Motor neuron (in vitro differentiated cells): ENCODE data around the gene ICAM5. TPM values are rescaled to one million over a fixed set of nuclear protein-coding genes. Genes with fewer than 3 reads are reported as not detected.
A peak's percentile ranks its signal among the peaks of the same experiment; 100 is the strongest.
"Not testable (repeated sequence)": the region's sequence is repeated elsewhere in the genome, so short reads cannot be mapped to it uniquely, and the experiment has no call there.

Experiments used
- ATAC-seq, 8 experiments: fragments of 200-7000 bp; cut with Tn5 transposase; replicated peaks in 6 of 8; 2 replicates each; pipeline ENCODE4 v1.8.0; 2021; ENCODE audit warnings: mild to moderate bottlenecking in 8 of 8, moderate library complexity in 8 of 8
- H3K27ac ChIP-seq, 2 donors: fragments of 250-450 bp; sonication (Bioruptor Pico); 2 replicates each; pipeline ENCODE4 v1.9.0; 2021; ENCODE audit warnings: antibody characterized with exemption in 2 of 2, mild to moderate bottlenecking in 2 of 2, moderate library complexity in 1 of 2
- H3K4me1 ChIP-seq, 2 donors: fragments of 250-450 bp; sonication (Bioruptor Pico); replicated peaks in 1 of 2; 2 replicates each; pipeline ENCODE4 v1.6.1; 2021; ENCODE audit warnings: antibody characterized with exemption in 2 of 2, mild to moderate bottlenecking in 2 of 2, moderate library complexity in 1 of 2
- H3K4me3 ChIP-seq, 5 donors: fragments of 250-450 bp; sonication (Bioruptor Pico); 2 replicates each; pipeline ENCODE4 v1.9.0; 2021; ENCODE audit warnings: antibody characterized with exemption in 5 of 5, mild to moderate bottlenecking in 5 of 5, moderate library complexity in 4 of 5
- WGBS, 10 experiments: fragments of 450-650 bp; shearing (Covaris generic); methylation state at CpG; one replicate each; pipeline ENCODE4 v1.0.0; 2022; 5-methylcytosine and 5-hydroxymethylcytosine counted together
- in situ Hi-C, 9 experiments: fragments of 400-800 bp; cut with MboI; loops; one replicate each; pipeline ENCODE4 v1.15.0; 2021; ENCODE audit warnings: low sequenced_read_pairs in 9 of 9, low pct_unique_long_range_greater_than_20kb in 2 of 9; ENCODE audit not compliant: unreplicated experiment in 9 of 9
- total RNA-seq, 8 experiments: library from RNA; unstranded; fragments of 300-600 nt; gene quantifications; 2 replicates each; pipeline versions ENCODE4 v1.2.3 to v1.2.4, GENCODE V29; 2022

Gene ICAM5
- total RNA-seq, 8 experiments from 2014 or later = 0.71 to 33.1 (median 4.8) TPM

GRCh38 chr19:10274589-10274988 is 15.2 kb upstream of the ICAM5 start:
- WGBS, 10 experiments = 55 to 100% (median 86%) methylated on average over 1 to 9 of the region's 10 CpGs; no CpG with 5 or more reads in 3 of the 10 experiments
- in situ Hi-C loops = loop anchor here in 5 of 9 experiments (5.0 to 25.0 kb wide), 4 partner anchors 110 to 337 kb away; partner anchors contain the start of genes TYK2 (in 3 of the 5) and OLFM2 (in 1 of the 5)
- no peak overlapping the region for H3K27ac ChIP-seq
- no peak overlapping the region for H3K4me3 ChIP-seq
- H3K4me1 ChIP-seq = peaks cover 0 to 2% of the 10 kb centered on the region in 2 donors
- no peak for ATAC-seq

- no peak for ATAC-seq
- Histone ChIP-seq H3K27ac (no peak overlapping the region), H3K4me3 (no peak overlapping the region), H3K4me1 (no peaks in the 10 kb centered on the region)
- WGBS, 10 experiments = 50 to 94% (median 81%) methylated on average over 1 to 9 of the region's 9 CpGs
- in situ Hi-C loops = loop anchor here in 2 of 9 experiments (10.0 kb wide), 1 partner anchor 107 kb away; the partner anchor contains the start of gene TYK2 (in 2 of the 2)
Measured at GRCh38 chr19:10277795-10278589, 11.8 kb upstream of the ICAM5 start.

- Histone ChIP-seq H3K4me1 (no peaks in the 10 kb centered on the region), H3K4me3 (no peak overlapping the region), H3K27ac (no peak overlapping the region)
- ATAC-seq = no peak
- in situ Hi-C loops = loop anchor here in 2 of 9 experiments (10.0 kb wide), 1 partner anchor 106 kb away; the partner anchor contains the start of gene TYK2 (in 2 of the 2)
- 83 to 100% (median 100%) methylated on average over 1 of the region's 1 CpG; no CpG with 5 or more reads in 7 of the 10 experiments for WGBS, 10 experiments
Measured at GRCh38 chr19:10278935-10279334, 10.8 kb upstream of the ICAM5 start.

- no peak for ATAC-seq
Measured at GRCh38 chr19:10279737-10280442, 9.9 kb upstream of the ICAM5 start.

GRCh38 chr19:10282043-10282442 is 7.7 kb upstream of the ICAM5 start:
- H3K27ac ChIP-seq, in situ Hi-C loops, H3K4me1 ChIP-seq, H3K4me3 ChIP-seq, ATAC-seq: not testable (repeated sequence)
- 75 to 100% (median 87%) methylated on average over 1 to 5 of the region's 5 CpGs; no CpG with 5 or more reads in 5 of the 10 experiments for WGBS, 10 experiments

More at GRCh38 chr19:10279737-10280442, 9.9 kb upstream of the ICAM5 start:
- H3K4me3 ChIP-seq = no peak overlapping the region
- no peaks in the 10 kb centered on the region for H3K4me1 ChIP-seq
- WGBS, 10 experiments = 30 to 84% (median 80%) methylated on average over 1 to 4 of the region's 5 CpGs; no CpG with 5 or more reads in 5 of the 10 experiments
- no peak overlapping the region for H3K27ac ChIP-seq
- in situ Hi-C loops = loop anchor here in 2 of 9 experiments (10.0 kb wide), 1 partner anchor 105 kb away; the partner anchor contains the start of gene TYK2 (in 2 of the 2)

GRCh38 chr19:10283301-10284064 is 6.3 kb upstream of the ICAM5 start:
- WGBS, 10 experiments = 60 to 100% (median 73%) methylated on average over 1 to 10 of the region's 23 CpGs; no CpG with 5 or more reads in 5 of the 10 experiments
- in situ Hi-C loops = no loop called here
- ATAC-seq = no peak
- Histone ChIP-seq H3K4me3 (no peak overlapping the region), H3K27ac (no peak overlapping the region), H3K4me1 (peaks cover 0 to 1% of the 10 kb centered on the region in 2 donors)

- Histone ChIP-seq H3K4me1 (peaks cover 0 to 6% of the 10 kb centered on the region in 2 donors), H3K27ac (no peak overlapping the region), H3K4me3 (no peak overlapping the region)
- ATAC-seq = no peak
- in situ Hi-C loops = no loop called here
- 79 to 83% methylated on average over 5 to 6 of the region's 34 CpGs; no CpG with 5 or more reads in 8 of the 10 experiments for WGBS, 10 experiments
Measured at GRCh38 chr19:10284065-10284959, 5.4 kb upstream of the ICAM5 start.

GRCh38 chr19:10284960-10285278 is 4.8 kb upstream of the ICAM5 start:
- no peak overlapping the region for H3K4me3 ChIP-seq
- no peak overlapping the region for H3K27ac ChIP-seq
- no peak for ATAC-seq
- 94 to 100% (median 100%) methylated on average over 1 to 7 of the region's 13 CpGs; no CpG with 5 or more reads in 5 of the 10 experiments for WGBS, 10 experiments
- peaks cover 0 to 6% of the 10 kb centered on the region in 2 donors for H3K4me1 ChIP-seq
- in situ Hi-C loops = no loop called here

GRCh38 chr19:10285393-10285792 is 4.4 kb upstream of the ICAM5 start:
- Histone ChIP-seq H3K4me1 (peaks cover 0 to 6% of the 10 kb centered on the region in 2 donors), H3K27ac (no peak overlapping the region), H3K4me3 (no peak overlapping the region)
- 50 to 100% (median 87%) methylated on average over 1 to 3 of the region's 4 CpGs; no CpG with 5 or more reads in 3 of the 10 experiments for WGBS, 10 experiments
- in situ Hi-C loops = no loop called here
- no peak for ATAC-seq

GRCh38 chr19:10286803-10287737 is 2.7 kb upstream of the ICAM5 start, which contains the start of gene ICAM4:
Gene ICAM4, plus strand, starts transcription at chr19:10286955. Its CDS starts 58 bp downstream, at chr19:10287013.
- Histone ChIP-seq H3K4me3 (peak within 1 kb of the TSS in 1 of 5 donors; percentile 13), H3K4me1 (peaks cover 0 to 6% of the 10 kb centered on the region in 2 donors), H3K27ac (no peak within 1 kb of the TSS)
- peak in 2 of 8 experiments; percentile 2 to 9 for ATAC-seq
- in situ Hi-C loops = no loop called here
- WGBS, 10 experiments = 0 to 35% (median 7%) methylated on average over 2 to 20 of the region's 59 CpGs; no CpG with 5 or more reads in 3 of the 10 experiments

GRCh38 chr19:10288662-10289166 is 1.0 kb upstream of the ICAM5 start:
- WGBS, 10 experiments = 0 to 6% (median 0%) methylated on average over 1 to 13 of the region's 23 CpGs; no CpG with 5 or more reads in 4 of the 10 experiments
- in situ Hi-C loops = no loop called here
- peaks cover 0 to 6% of the 10 kb centered on the region in 2 donors for H3K4me1 ChIP-seq
- peak overlapping the region; percentile 30 to 80 (median 42) for H3K4me3 ChIP-seq
- ATAC-seq = peak; percentile 2 to 30 (median 11)
- H3K27ac ChIP-seq = peak overlapping the region in 1 of 2 donors; percentile 27
